ENCODE data around the gene BCAP29.

- TF ChIP-seq CTCF (conservative IDR thresholded peaks at IDR 0.05; ENCODE audit: low read depth, low read length), result no peak
- no peak for TF ChIP-seq POLR2A (IDR thresholded peaks at IDR 0.05; ENCODE audit: low read depth, low read length)
- TF ChIP-seq MAFK (IDR thresholded peaks at IDR 0.05; ENCODE audit: low read depth, low read length), result no peak
- TF ChIP-seq FOS (IDR thresholded peaks at IDR 0.05; ENCODE audit: low read depth, low read length), result no peak
- TF ChIP-seq CHD1 (IDR thresholded peaks at IDR 0.05; ENCODE audit: low read depth, low read length), result no peak
- TF ChIP-seq, protein P1, sequence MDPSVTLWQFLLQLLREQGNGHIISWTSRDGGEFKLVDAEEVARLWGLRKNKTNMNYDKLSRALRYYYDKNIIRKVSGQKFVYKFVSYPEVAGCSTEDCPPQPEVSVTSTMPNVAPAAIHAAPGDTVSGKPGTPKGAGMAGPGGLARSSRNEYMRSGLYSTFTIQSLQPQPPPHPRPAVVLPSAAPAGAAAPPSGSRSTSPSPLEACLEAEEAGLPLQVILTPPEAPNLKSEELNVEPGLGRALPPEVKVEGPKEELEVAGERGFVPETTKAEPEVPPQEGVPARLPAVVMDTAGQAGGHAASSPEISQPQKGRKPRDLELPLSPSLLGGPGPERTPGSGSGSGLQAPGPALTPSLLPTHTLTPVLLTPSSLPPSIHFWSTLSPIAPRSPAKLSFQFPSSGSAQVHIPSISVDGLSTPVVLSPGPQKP (IDR thresholded peaks at IDR 0.05; ENCODE audit: borderline replicate concordance, low read depth, low read length), result no peak
- no peak for TF ChIP-seq MXI1 (IDR thresholded peaks at IDR 0.05; ENCODE audit: borderline replicate concordance, low read depth, low read length)
- TF ChIP-seq RAD21 (IDR thresholded peaks at IDR 0.05; ENCODE audit: low read length), result no peak
- TF ChIP-seq RFX5 (IDR thresholded peaks at IDR 0.05; ENCODE audit: low read depth, low read length), result no peak
These were observed 2.8 kb downstream of the BCAP29 start for GRCh38 chr7:107582875-107583274.
